MM.1S (cell line): ENCODE data around the gene DISP3.

Experiments used
- CTCF ChIP-seq: fragments of 300-600 bp; sonication (generic); IDR thresholded peaks from 2 replicates; pipeline ENCODE4 v1.5.1; 2016; ENCODE audit warnings: antibody characterized with exemption, low read length, mixed read lengths
- EZH2 ChIP-seq: fragments of 300-600 bp; sonication (generic); optimal IDR thresholded peaks from 2 replicates; pipeline ENCODE3; 2017; ENCODE audit warnings: low read depth, mild to moderate bottlenecking, antibody characterized with exemption, low read length, mixed read lengths
- EZH2phosphoT487 ChIP-seq: fragments of 300-600 bp; sonication (generic); IDR thresholded peaks from 2 replicates; pipeline ENCODE4 v1.6.1; 2018; ENCODE audit warnings: antibody characterized with exemption, low read length

GRCh38 chr1:11444907-11445306 lies 34.0 kb upstream of the DISP3 start:
- no peak for TF ChIP-seq CTCF
- TF ChIP-seq EZH2phosphoT487, result no peak
- no peak for TF ChIP-seq EZH2
